Esophagus muscularis mucosa (tissue), 3 donors: ENCODE measurements around the gene MYLK.

ENCODE experiments used
- CTCF ChIP-seq, 3 experiments: fragments of 200-600 bp in 2 of 3; fragments of 450-650 bp in 1 of 3; sonication (generic) in 2 of 3; IDR thresholded peaks; one replicate each; pipeline ENCODE4 v1.5.1; 2017 to 2019; ENCODE audit warnings: antibody characterized with exemption in 3 of 3, mild to moderate bottlenecking in 2 of 3, moderate library complexity in 1 of 3
- POLR2AphosphoS5 ChIP-seq, 2 donors: sonication (generic); formaldehyde crosslinking; IDR thresholded peaks; one replicate each; pipeline ENCODE4 v1.6.1; 2017; ENCODE audit warnings: antibody characterized with exemption in 2 of 2

- no peak for TF ChIP-seq POLR2AphosphoS5 (IDR thresholded peaks at IDR 0.05)
- TF ChIP-seq CTCF (IDR thresholded peaks at IDR 0.05), result no peak
These were observed 261.4 kb downstream of the MYLK start for GRCh38 chr3:123622766-123623165.
